Adrenal gland (tissue), 5 donors: Measurements from ENCODE around the gene C5orf15.

Experiments used
- POLR2A ChIP-seq, 2 donors: fragments of 450-650 bp; IDR thresholded peaks; one replicate each; pipeline ENCODE4 v1.6.1; 2017; ENCODE audit warnings: antibody characterized with exemption in 2 of 2, mild to moderate bottlenecking in 2 of 2, moderate library complexity in 1 of 2
- TF ChIP-seq, protein P1 (sequence below), 6 experiments: fragments of 450-650 bp in 4 of 6; fragments of 200-600 bp in 2 of 6; sonication (generic) in 1 of 6; IDR thresholded peaks; 1 replicate in 5 of 6; 2 replicates in 1 of 6; pipeline versions ENCODE4 v1.5.1 to v1.8.0; 2016 to 2021; ENCODE audit warnings: antibody characterized with exemption in 6 of 6, mild to moderate bottlenecking in 2 of 6, moderate library complexity in 1 of 6
- donor health status: DM: no; HTN: no; CAD: no.

DNA sequence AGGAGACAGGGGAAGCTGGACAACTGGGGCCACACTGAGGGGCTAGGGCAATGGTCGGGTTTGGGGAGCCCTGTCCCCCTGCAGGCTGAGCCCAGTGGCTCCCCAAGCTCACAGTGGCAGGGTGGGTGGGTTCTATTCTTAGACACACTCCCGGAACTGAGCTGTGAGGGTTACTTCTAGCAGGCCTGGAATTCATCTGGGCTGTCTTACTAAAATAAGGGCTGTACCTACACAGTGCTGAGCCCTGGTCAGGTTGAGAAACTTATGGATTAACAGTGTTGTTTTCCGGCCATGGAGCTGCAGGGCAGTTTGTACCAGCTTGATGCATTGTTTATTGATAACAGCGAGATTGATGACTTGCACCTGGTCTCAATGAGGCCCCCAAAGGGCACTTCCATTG lies 58.8 kb downstream of the C5orf15 start:
- TF ChIP-seq, protein P1, sequence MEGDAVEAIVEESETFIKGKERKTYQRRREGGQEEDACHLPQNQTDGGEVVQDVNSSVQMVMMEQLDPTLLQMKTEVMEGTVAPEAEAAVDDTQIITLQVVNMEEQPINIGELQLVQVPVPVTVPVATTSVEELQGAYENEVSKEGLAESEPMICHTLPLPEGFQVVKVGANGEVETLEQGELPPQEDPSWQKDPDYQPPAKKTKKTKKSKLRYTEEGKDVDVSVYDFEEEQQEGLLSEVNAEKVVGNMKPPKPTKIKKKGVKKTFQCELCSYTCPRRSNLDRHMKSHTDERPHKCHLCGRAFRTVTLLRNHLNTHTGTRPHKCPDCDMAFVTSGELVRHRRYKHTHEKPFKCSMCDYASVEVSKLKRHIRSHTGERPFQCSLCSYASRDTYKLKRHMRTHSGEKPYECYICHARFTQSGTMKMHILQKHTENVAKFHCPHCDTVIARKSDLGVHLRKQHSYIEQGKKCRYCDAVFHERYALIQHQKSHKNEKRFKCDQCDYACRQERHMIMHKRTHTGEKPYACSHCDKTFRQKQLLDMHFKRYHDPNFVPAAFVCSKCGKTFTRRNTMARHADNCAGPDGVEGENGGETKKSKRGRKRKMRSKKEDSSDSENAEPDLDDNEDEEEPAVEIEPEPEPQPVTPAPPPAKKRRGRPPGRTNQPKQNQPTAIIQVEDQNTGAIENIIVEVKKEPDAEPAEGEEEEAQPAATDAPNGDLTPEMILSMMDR (IDR thresholded peaks at IDR 0.05) = no peak
- TF ChIP-seq POLR2A (IDR thresholded peaks at IDR 0.05) = no peak
